ENCODE measurements around the gene HOOK2. TPM values are rescaled to one million over a fixed set of nuclear protein-coding genes. Genes with fewer than 3 reads are reported as not detected.

The HOOK2 gene
- total and polyA plus RNA-seq, 9 of the 15 experiments (the other 6 are each of a cell fraction or from before 2014, with no cell fraction given) = 1.3 to 17.2 (median 9.9) TPM

DNA sequence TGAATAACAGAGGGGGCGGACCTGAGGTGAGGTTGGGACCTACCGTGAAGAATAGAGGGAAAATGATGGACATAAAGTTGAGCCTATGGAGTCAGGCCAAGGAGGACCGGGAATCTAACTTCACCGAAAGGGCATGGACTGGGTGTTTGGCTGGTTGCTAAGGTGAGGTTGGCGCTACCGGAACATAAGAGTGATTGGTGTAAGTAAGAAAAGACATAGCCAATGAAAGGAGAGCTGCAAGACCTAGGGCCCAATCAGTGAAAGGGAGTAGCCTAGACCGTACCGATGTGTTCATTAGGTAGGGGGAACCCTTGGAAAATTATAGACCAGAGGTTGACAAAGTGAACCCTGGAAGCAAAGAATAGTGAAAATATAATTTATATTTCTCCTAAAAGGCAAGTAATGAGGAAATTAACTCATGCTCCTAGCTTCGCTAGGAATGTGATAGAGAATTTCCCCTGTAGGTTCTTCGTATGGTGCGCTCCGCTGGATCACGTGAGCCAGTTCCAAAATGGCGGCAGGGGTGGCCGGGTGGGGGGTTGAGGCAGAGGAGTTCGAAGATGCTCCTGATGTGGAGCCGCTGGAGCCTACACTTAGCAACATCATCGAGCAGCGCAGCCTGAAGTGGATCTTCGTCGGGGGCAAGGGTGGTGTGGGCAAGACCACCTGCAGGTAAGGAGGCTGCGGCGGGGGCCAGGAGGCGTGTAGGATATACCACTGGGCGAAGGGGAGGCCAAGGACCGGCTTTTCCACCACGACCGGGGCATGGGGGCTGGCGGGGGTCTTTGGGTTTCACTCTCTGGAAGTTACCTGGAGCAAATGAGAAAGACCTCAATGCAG lies 38.1 kb downstream of the HOOK2 start, which contains the start of gene GET3 (continued):
- TF ChIP-seq, protein P1, sequence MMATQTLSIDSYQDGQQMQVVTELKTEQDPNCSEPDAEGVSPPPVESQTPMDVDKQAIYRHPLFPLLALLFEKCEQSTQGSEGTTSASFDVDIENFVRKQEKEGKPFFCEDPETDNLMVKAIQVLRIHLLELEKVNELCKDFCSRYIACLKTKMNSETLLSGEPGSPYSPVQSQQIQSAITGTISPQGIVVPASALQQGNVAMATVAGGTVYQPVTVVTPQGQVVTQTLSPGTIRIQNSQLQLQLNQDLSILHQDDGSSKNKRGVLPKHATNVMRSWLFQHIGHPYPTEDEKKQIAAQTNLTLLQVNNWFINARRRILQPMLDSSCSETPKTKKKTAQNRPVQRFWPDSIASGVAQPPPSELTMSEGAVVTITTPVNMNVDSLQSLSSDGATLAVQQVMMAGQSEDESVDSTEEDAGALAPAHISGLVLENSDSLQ (IDR thresholded peaks at IDR 0.05) = peak; percentile 99
- TF ChIP-seq CREM (IDR thresholded peaks at IDR 0.05; ENCODE audit: low read depth) = peak; percentile 69
- no peak for TF ChIP-seq PRMT5 (CRISPR knock-in tag; IDR thresholded peaks at IDR 0.05)
- peak; percentile 52; the same call in 1 of the 2 replicates for TF ChIP-seq PBX2 (CRISPR knock-in tag; IDR thresholded peaks at IDR 0.05; ENCODE audit: low read depth)
- TF ChIP-seq PBX2 (tag; conservative IDR thresholded peaks at IDR 0.05; ENCODE audit: low read depth) = peak; percentile 96
- TF ChIP-seq CTBP1 (IDR thresholded peaks at IDR 0.05; ENCODE audit: borderline replicate concordance) = 0 out of 2 replicates have a peak, but pooled peaks have one; percentile 19
- TF ChIP-seq, protein P2, sequence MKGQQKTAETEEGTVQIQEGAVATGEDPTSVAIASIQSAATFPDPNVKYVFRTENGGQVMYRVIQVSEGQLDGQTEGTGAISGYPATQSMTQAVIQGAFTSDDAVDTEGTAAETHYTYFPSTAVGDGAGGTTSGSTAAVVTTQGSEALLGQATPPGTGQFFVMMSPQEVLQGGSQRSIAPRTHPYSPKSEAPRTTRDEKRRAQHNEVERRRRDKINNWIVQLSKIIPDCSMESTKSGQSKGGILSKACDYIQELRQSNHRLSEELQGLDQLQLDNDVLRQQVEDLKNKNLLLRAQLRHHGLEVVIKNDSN (CRISPR knock-in tag; IDR thresholded peaks at IDR 0.05) = peak; percentile 98
- TF ChIP-seq MECOM (CRISPR knock-in tag; IDR thresholded peaks at IDR 0.05) = no peak
- no peak for TF ChIP-seq HDAC6 (IDR thresholded peaks at IDR 0.05; ENCODE audit: low read depth, low read length)
- peak; percentile 71 for TF ChIP-seq NEUROD1 (IDR thresholded peaks at IDR 0.05; ENCODE audit: borderline replicate concordance, low read depth, low read length, partially characterized antibody)
- TF ChIP-seq, protein P3, sequence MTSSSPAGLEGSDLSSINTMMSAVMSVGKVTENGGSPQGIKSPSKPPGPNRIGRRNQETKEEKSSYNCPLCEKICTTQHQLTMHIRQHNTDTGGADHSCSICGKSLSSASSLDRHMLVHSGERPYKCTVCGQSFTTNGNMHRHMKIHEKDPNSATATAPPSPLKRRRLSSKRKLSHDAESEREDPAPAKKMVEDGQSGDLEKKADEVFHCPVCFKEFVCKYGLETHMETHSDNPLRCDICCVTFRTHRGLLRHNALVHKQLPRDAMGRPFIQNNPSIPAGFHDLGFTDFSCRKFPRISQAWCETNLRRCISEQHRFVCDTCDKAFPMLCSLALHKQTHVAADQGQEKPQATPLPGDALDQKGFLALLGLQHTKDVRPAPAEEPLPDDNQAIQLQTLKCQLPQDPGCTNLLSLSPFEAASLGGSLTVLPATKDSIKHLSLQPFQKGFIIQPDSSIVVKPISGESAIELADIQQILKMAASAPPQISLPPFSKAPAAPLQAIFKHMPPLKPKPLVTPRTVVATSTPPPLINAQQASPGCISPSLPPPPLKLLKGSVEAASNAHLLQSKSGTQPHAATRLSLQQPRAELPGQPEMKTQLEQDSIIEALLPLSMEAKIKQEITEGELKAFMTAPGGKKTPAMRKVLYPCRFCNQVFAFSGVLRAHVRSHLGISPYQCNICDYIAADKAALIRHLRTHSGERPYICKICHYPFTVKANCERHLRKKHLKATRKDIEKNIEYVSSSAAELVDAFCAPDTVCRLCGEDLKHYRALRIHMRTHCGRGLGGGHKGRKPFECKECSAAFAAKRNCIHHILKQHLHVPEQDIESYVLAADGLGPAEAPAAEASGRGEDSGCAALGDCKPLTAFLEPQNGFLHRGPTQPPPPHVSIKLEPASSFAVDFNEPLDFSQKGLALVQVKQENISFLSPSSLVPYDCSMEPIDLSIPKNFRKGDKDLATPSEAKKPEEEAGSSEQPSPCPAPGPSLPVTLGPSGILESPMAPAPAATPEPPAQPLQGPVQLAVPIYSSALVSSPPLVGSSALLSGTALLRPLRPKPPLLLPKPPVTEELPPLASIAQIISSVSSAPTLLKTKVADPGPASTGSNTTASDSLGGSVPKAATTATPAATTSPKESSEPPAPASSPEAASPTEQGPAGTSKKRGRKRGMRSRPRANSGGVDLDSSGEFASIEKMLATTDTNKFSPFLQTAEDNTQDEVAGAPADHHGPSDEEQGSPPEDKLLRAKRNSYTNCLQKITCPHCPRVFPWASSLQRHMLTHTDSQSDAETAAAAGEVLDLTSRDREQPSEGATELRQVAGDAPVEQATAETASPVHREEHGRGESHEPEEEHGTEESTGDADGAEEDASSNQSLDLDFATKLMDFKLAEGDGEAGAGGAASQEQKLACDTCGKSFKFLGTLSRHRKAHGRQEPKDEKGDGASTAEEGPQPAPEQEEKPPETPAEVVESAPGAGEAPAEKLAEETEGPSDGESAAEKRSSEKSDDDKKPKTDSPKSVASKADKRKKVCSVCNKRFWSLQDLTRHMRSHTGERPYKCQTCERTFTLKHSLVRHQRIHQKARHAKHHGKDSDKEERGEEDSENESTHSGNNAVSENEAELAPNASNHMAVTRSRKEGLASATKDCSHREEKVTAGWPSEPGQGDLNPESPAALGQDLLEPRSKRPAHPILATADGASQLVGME (CRISPR knock-in tag; IDR thresholded peaks at IDR 0.05) = peak; percentile 89; the same call in 1 of the 2 replicates
- peak; percentile 70 for TF ChIP-seq OTX1 (CRISPR knock-in tag; IDR thresholded peaks at IDR 0.05)
- peak; percentile 91 for TF ChIP-seq NUFIP1 (IDR thresholded peaks at IDR 0.05; ENCODE audit: partially characterized antibody)
- TF ChIP-seq FOXK1 (CRISPR knock-in tag; IDR thresholded peaks at IDR 0.05; ENCODE audit: borderline replicate concordance) = no peak
- TF ChIP-seq NFE2 (IDR thresholded peaks at IDR 0.05; ENCODE audit: low read depth) = no peak
